A673 (cell line): Measurements from ENCODE around the gene RNPS1. TPM values are rescaled to one million over a fixed set of nuclear protein-coding genes. Genes with fewer than 3 reads are reported as not detected.

ENCODE experiments used
- BruUV-seq: library from RNA; stranded (reverse); fragments of 400-500 nt; replicated peaks from 2 replicates; lab custom pipeline; 2021; lab: Mats Ljungman, UMichigan
- CTCF ChIA-PET: fragments of 300-600 bp; sonication (Branson Sonifier 250); formaldehyde crosslinking; loops from one replicate; lab custom pipeline; 2022; ENCODE audit warnings: antibody characterized with exemption; lab: Charles Lee
- POLR2A ChIA-PET: fragments of 300-600 bp; sonication (Branson Sonifier 250); formaldehyde crosslinking; loops from one replicate; lab custom pipeline; 2022; ENCODE audit warnings: antibody characterized with exemption; ENCODE audit not compliant: low non-redundant PET; lab: Charles Lee
- DNase-seq: peaks from one replicate; pipeline ENCODE4 v3.0.0-alpha.2; 2015; ENCODE audit warnings: low spot score
- H3K27ac ChIP-seq: fragments of 200-600 bp; sonication (generic); 2 replicates; pipeline ENCODE4 v1.5.1; 2016; ENCODE audit warnings: mixed run types, low read depth, mild to moderate bottlenecking, mixed read lengths, antibody characterized with exemption, low read length; ENCODE audit not compliant: poor library complexity, severe bottlenecking
- H3K27me3 ChIP-seq: fragments of 200-600 bp; sonication (generic); replicated peaks from 2 replicates; pipeline ENCODE4 v1.6.1; 2017; ENCODE audit warnings: mixed run types, low read depth, mild to moderate bottlenecking, mixed read lengths, antibody characterized with exemption, low read length; ENCODE audit not compliant: insufficient read depth, poor library complexity
- H3K36me3 ChIP-seq: fragments of 200-600 bp; sonication (generic); 2 replicates; pipeline ENCODE4 v1.6.1; 2016; ENCODE audit warnings: mixed run types, mild to moderate bottlenecking, mixed read lengths, antibody characterized with exemption, low read length; ENCODE audit not compliant: insufficient read depth, poor library complexity, severe bottlenecking
- H3K4me1 ChIP-seq: fragments of 200-600 bp; sonication (generic); 2 replicates; pipeline ENCODE4 v1.6.1; 2017; ENCODE audit warnings: mixed run types, mild to moderate bottlenecking, mixed read lengths, antibody characterized with exemption, low read length; ENCODE audit not compliant: insufficient read depth, poor library complexity, severe bottlenecking
- H3K4me3 ChIP-seq: fragments of 200-600 bp; sonication (generic); 2 replicates; pipeline ENCODE4 v1.5.1; 2016; ENCODE audit warnings: low read depth, mixed run types, mild to moderate bottlenecking, mixed read lengths, low read length; ENCODE audit not compliant: poor library complexity, severe bottlenecking
- H3K9me3 ChIP-seq: fragments of 200-600 bp; sonication (generic); 2 replicates; pipeline ENCODE4 v1.6.1; 2016; ENCODE audit warnings: mixed run types, low read depth, mild to moderate bottlenecking, mixed read lengths, antibody characterized with exemption, low read length; ENCODE audit not compliant: poor library complexity, severe bottlenecking
- CTCF ChIP-seq: fragments of 300-800, 200-600 bp; sonication (generic); conservative IDR thresholded peaks from 2 replicates; pipeline ENCODE4 v1.5.1; 2017; ENCODE audit warnings: low read depth, mild to moderate bottlenecking, antibody characterized with exemption, low read length, moderate library complexity, mixed read lengths
- EZH2 ChIP-seq: fragments of 200-600 bp; sonication (generic); IDR thresholded peaks from 2 replicates; pipeline ENCODE4 v1.6.1; 2017; ENCODE audit warnings: borderline replicate concordance, low read depth, mild to moderate bottlenecking, mixed read lengths, antibody characterized with exemption, low read length; ENCODE audit not compliant: poor library complexity, severe bottlenecking
- intact Hi-C: fragments of 100-400 bp; cut with micrococcal nuclease; formaldehyde crosslinking; loops from one replicate; pipeline ENCODE4 v1.10.0; 2022; ENCODE audit not compliant: unreplicated experiment
- total RNA-seq: library from RNA; stranded (reverse); gene quantifications from 2 replicates; pipeline ENCODE4 v1.2.3, GENCODE V29; 2021

Gene RNPS1
- total RNA-seq, 1 experiment from 2014 or later = 345 TPM

- H3K27ac ChIP-seq = peak within 1 kb of the TSS; percentile 91
- TF ChIP-seq CTCF (no peak), EZH2 (no peak)
- peak within 1 kb of the TSS; percentile 94 for H3K4me3 ChIP-seq
- no peaks in the 10 kb centered on the region for H3K4me1 ChIP-seq
- no peaks in the 10 kb centered on the region for H3K27me3 ChIP-seq
- DNase-seq = peak; percentile 100
- H3K9me3 ChIP-seq = no peaks in the 10 kb centered on the region
- POLR2A ChIA-PET = no interaction called here
- CTCF ChIA-PET = no interaction called here
- BruUV-seq = no TSS peak
- intact Hi-C loops = loop anchor here (5.0 kb wide), 1 partner anchor 66 kb away; the partner anchor contains the start of gene TRAF7
- H3K36me3 ChIP-seq = peaks cover 6% of the 10 kb centered on the region
Observed at GRCh38 chr16:2223221-2223941, 44.5 kb downstream of the RNPS1 start, which contains the start of gene E4F1. Gene E4F1, plus strand, starts transcription at chr16:2223591. Its CDS starts 23 bp downstream, at chr16:2223614.

- Histone ChIP-seq H3K27ac (no peak overlapping the region), H3K9me3 (no peaks in the 10 kb centered on the region), H3K4me1 (peaks cover 11% of the 10 kb centered on the region), H3K27me3 (no peaks in the 10 kb centered on the region), H3K4me3 (no peak overlapping the region), H3K36me3 (no peaks in the 10 kb centered on the region)
- CTCF ChIA-PET = no interaction called here
- POLR2A ChIA-PET = no interaction called here
- TF ChIP-seq CTCF (no peak), EZH2 (no peak)
- intact Hi-C loops = loop anchor here (10.0 kb wide), 1 partner anchor 212 kb away; the partner anchor contains the start of gene ZNF598
- DNase-seq = no peak
- no TSS peak for BruUV-seq
Observed at GRCh38 chr16:2216330-2216729, 51.6 kb downstream of the RNPS1 start.

- CTCF ChIA-PET = no interaction called here
- POLR2A ChIA-PET = interaction anchor here (0.5 to 0.6 kb wide), 2 partner anchors 179 to 212 kb away, joined by 3 to 4 read pairs; no protein-coding TSS in a partner anchor
- H3K36me3 ChIP-seq = peaks cover under 1% of the 10 kb centered on the region
- peak within 1 kb of the TSS; percentile 91 for H3K4me3 ChIP-seq
- DNase-seq = no peak
- H3K27me3 ChIP-seq = no peaks in the 10 kb centered on the region
- no peaks in the 10 kb centered on the region for H3K9me3 ChIP-seq
- peak within 1 kb of the TSS; percentile 84 for H3K27ac ChIP-seq
- intact Hi-C loops = loop anchor here (10.0 kb wide), 1 partner anchor 210 kb away; the partner anchor contains the start of gene ZNF598
- peaks cover 11% of the 10 kb centered on the region for H3K4me1 ChIP-seq
- TF ChIP-seq CTCF (no peak), EZH2 (no peak)
- no TSS peak for BruUV-seq
Observed at GRCh38 chr16:2214719-2214968, 53.3 kb downstream of the RNPS1 start, which contains the start of gene PGP. Gene PGP, minus strand, starts transcription at chr16:2214840. Its CDS starts 63 bp downstream, at chr16:2214777.
